ENCODE measurements around the gene MAN1C1.

The MAN1C1 gene

GRCh38 chr1:25807480-25808390 is 191.1 kb downstream of the MAN1C1 start:
- in situ Hi-C loops (cut with HindIII; ENCODE audit: low sequenced_read_pairs), result no loop called here

GRCh38 chr1:25808481-25809244 is 192.1 kb downstream of the MAN1C1 start:
- in situ Hi-C loops (cut with HindIII; ENCODE audit: low sequenced_read_pairs), result no loop called here

- in situ Hi-C loops (cut with HindIII; ENCODE audit: low sequenced_read_pairs), result no loop called here
Measured at GRCh38 chr1:25809283-25809926, 192.8 kb downstream of the MAN1C1 start.

- in situ Hi-C loops (cut with HindIII; ENCODE audit: low sequenced_read_pairs), result no loop called here
Measured at GRCh38 chr1:25809929-25810328, 193.3 kb downstream of the MAN1C1 start.

- in situ Hi-C loops (cut with HindIII; ENCODE audit: low sequenced_read_pairs), result no loop called here
Measured at GRCh38 chr1:25810341-25811299, 194.0 kb downstream of the MAN1C1 start.

GRCh38 chr1:25811384-25812082 is 194.9 kb downstream of the MAN1C1 start:
- in situ Hi-C loops (cut with HindIII; ENCODE audit: low sequenced_read_pairs), result no loop called here

- in situ Hi-C loops (cut with HindIII; ENCODE audit: low sequenced_read_pairs), result no loop called here
Measured at GRCh38 chr1:25813071-25813733, 196.6 kb downstream of the MAN1C1 start.

GRCh38 chr1:25813734-25814471 is 197.3 kb downstream of the MAN1C1 start:
- in situ Hi-C loops (cut with HindIII; ENCODE audit: low sequenced_read_pairs), result no loop called here

- in situ Hi-C loops (cut with HindIII; ENCODE audit: low sequenced_read_pairs), result no loop called here
Measured at GRCh38 chr1:25814549-25815087, 198.0 kb downstream of the MAN1C1 start.

- in situ Hi-C loops (cut with HindIII; ENCODE audit: low sequenced_read_pairs), result no loop called here
Measured at GRCh38 chr1:25815208-25816111, 198.9 kb downstream of the MAN1C1 start.

- in situ Hi-C loops (cut with HindIII; ENCODE audit: low sequenced_read_pairs), result no loop called here
Measured at GRCh38 chr1:25816112-25816718, 199.6 kb downstream of the MAN1C1 start.

- in situ Hi-C loops (cut with HindIII; ENCODE audit: low sequenced_read_pairs), result no loop called here
Measured at GRCh38 chr1:25817840-25818501, 201.4 kb downstream of the MAN1C1 start.

GRCh38 chr1:25818569-25818968 is 202.0 kb downstream of the MAN1C1 start:
- in situ Hi-C loops (cut with HindIII; ENCODE audit: low sequenced_read_pairs), result no loop called here

GRCh38 chr1:25819491-25820246 is 203.1 kb downstream of the MAN1C1 start, which contains the start of gene MTFR1L:
TSS of gene MTFR1L (plus strand) at chr1:25819954. CDS start at chr1:25823105, 3,151 bp downstream.
- in situ Hi-C loops (cut with HindIII; ENCODE audit: low sequenced_read_pairs), result no loop called here

Data from endothelial cell of hepatic sinusoid (primary cell).